Natural killer cell (primary cell): ENCODE results near the gene GAPDH. TPM values are rescaled to one million over a fixed set of nuclear protein-coding genes. Genes with fewer than 3 reads are reported as not detected.

Source experiments
- ATAC-seq, 3 donors: fragments of 150-1000 bp in 2 of 3; fragments of 200-7000 bp in 1 of 3; cut with Tn5 transposase; 1 replicate in 1 of 3; 2 replicates in 2 of 3; pipeline ENCODE4 v1.10.0; 2021; ENCODE audit warnings: mild to moderate bottlenecking in 2 of 3, moderate library complexity in 2 of 3
- DNase-seq, 2 donors: peaks; one replicate each; pipeline versions ENCODE4 v3.0.0 to v3.0.0-alpha.2; 2013 to 2021; ENCODE audit warnings: mixed read lengths in 1 of 2
- H3K27ac ChIP-seq: one replicate; pipeline ENCODE4 v1.5.1; 2013; ENCODE audit warnings: mild to moderate bottlenecking, low read length
- H3K27me3 ChIP-seq: one replicate; pipeline ENCODE4 v1.6.1; 2013; ENCODE audit warnings: low read length; ENCODE audit not compliant: control insufficient read depth, insufficient read depth
- H3K36me3 ChIP-seq: one replicate; pipeline ENCODE4 v1.6.1; 2013; ENCODE audit warnings: low read length; ENCODE audit not compliant: control insufficient read depth, insufficient read depth
- H3K4me1 ChIP-seq: one replicate; pipeline ENCODE4 v1.6.1; 2013; ENCODE audit warnings: low read length; ENCODE audit not compliant: control insufficient read depth, insufficient read depth
- H3K4me3 ChIP-seq: one replicate; pipeline ENCODE4 v1.5.1; 2013; ENCODE audit warnings: low read length
- H3K9me3 ChIP-seq: one replicate; pipeline ENCODE4 v1.6.1; 2013; ENCODE audit warnings: low read length; ENCODE audit not compliant: control insufficient read depth, insufficient read depth
- H3K27ac Mint-ChIP-seq, 2 donors: one replicate each; pipeline ENCODE4 v1.8.0; 2022; ENCODE audit warnings: mild to moderate bottlenecking in 2 of 2, mixed read lengths in 2 of 2, moderate library complexity in 1 of 2
- H3K27me3 Mint-ChIP-seq, 2 donors: one replicate each; pipeline ENCODE4 v1.8.0; 2022; ENCODE audit warnings: low read depth in 2 of 2, mixed read lengths in 2 of 2
- H3K36me3 Mint-ChIP-seq: one replicate; pipeline ENCODE4 v1.8.0; 2022; ENCODE audit warnings: mixed read lengths
- H3K4me1 Mint-ChIP-seq, 2 donors: one replicate each; pipeline ENCODE4 v1.8.0; 2022; ENCODE audit warnings: mixed read lengths in 2 of 2
- H3K4me3 Mint-ChIP-seq: one replicate; pipeline ENCODE4 v1.8.0; 2022; ENCODE audit warnings: mild to moderate bottlenecking, moderate library complexity, mixed read lengths
- H3K9me3 Mint-ChIP-seq, 2 donors: one replicate each; pipeline ENCODE4 v1.8.0; 2022; ENCODE audit warnings: mixed read lengths in 2 of 2
- WGBS: methylation state at CpG from one replicate; pipeline ENCODE4 v1.1.7; 2013; ENCODE audit warnings: missing lambda C conversion rate; ENCODE audit not compliant: insufficient coverage; 5-methylcytosine and 5-hydroxymethylcytosine counted together
- intact Hi-C: fragments of 100-400 bp; cut with micrococcal nuclease; formaldehyde crosslinking; loops from one replicate; pipeline ENCODE4 v1.14.2; 2022
- total RNA-seq, 4 donors: library from RNA; stranded (reverse); fragments of 120-200 nt in 1 of 4; gene quantifications; one replicate each; pipeline versions ENCODE4 v1.2.3 to v1.2.4, GENCODE V29; 2013 to 2022
- TF ChIP-seq, protein P1 (sequence below): fragments of 200-600 bp; IDR thresholded peaks from one replicate; pipeline ENCODE4 v1.8.0; 2022; ENCODE audit warnings: antibody characterized with exemption

GAPDH gene
- total RNA-seq, 3 donors from 2014 or later (not counting 1 experiment from before 2014, with no cell fraction given), result 606 to 729 (median 642) TPM

DNA sequence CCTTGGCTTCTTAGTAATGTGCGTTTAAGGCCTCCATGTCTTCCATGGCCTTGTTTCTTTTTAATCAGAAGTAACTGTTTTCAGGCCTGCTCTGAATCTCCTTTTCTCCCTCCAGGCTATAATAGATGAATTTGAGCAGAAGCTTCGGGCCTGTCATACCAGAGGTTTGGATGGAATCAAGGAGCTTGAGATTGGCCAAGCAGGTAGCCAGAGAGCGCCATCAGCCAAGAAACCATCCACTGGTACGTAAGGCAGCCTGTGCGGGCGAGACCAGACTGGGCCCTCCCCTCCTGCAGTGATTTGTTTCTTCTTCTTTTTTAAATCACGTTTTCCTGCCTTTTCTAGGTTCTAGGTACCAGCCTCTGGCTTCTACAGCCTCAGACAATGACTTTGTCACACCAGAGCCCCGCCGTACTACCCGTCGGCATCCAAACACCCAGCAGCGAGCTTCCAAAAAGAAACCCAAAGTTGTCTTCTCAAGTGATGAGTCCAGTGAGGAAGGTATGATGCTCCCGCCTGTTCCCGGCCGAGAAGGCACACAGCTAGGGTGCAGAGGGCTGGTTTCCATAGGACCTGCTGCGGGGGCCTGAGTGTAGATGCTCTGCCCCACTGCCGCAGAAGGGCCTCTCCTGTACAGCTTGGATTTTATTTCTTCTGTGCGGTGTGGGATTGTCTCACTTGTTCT, 3.6 kb upstream of the GAPDH start:
- Histone ChIP-seq H3K27me3 (no peaks in the 10 kb centered on the region), H3K36me3 (peaks cover 54% of the 10 kb centered on the region), H3K4me1 (peaks cover 31% of the 10 kb centered on the region), H3K27ac (no peak overlapping the region), H3K9me3 (no peaks in the 10 kb centered on the region), H3K4me3 (no peak overlapping the region)
- TF ChIP-seq, protein P1, sequence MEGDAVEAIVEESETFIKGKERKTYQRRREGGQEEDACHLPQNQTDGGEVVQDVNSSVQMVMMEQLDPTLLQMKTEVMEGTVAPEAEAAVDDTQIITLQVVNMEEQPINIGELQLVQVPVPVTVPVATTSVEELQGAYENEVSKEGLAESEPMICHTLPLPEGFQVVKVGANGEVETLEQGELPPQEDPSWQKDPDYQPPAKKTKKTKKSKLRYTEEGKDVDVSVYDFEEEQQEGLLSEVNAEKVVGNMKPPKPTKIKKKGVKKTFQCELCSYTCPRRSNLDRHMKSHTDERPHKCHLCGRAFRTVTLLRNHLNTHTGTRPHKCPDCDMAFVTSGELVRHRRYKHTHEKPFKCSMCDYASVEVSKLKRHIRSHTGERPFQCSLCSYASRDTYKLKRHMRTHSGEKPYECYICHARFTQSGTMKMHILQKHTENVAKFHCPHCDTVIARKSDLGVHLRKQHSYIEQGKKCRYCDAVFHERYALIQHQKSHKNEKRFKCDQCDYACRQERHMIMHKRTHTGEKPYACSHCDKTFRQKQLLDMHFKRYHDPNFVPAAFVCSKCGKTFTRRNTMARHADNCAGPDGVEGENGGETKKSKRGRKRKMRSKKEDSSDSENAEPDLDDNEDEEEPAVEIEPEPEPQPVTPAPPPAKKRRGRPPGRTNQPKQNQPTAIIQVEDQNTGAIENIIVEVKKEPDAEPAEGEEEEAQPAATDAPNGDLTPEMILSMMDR, result no peak
- Mint-ChIP-seq H3K4me1 (peaks cover 17 to 35% of the 10 kb centered on the region in 2 donors), H3K9me3 (no peaks in the 10 kb centered on the region), H3K27ac (peak overlapping the region; percentile 44 to 96), H3K4me3 (no peak overlapping the region), H3K36me3 (peaks cover 11% of the 10 kb centered on the region), H3K27me3 (no peaks in the 10 kb centered on the region)
- intact Hi-C loops, result loop anchor here (5.0 to 10.0 kb wide), 3 partner anchors 77 to 466 kb away; partner anchors contain the start of gene CHD4
- 95% methylated on average over 18 of the region's 18 CpGs for WGBS
- ATAC-seq, result no peak
- no peak for DNase-seq

DNA sequence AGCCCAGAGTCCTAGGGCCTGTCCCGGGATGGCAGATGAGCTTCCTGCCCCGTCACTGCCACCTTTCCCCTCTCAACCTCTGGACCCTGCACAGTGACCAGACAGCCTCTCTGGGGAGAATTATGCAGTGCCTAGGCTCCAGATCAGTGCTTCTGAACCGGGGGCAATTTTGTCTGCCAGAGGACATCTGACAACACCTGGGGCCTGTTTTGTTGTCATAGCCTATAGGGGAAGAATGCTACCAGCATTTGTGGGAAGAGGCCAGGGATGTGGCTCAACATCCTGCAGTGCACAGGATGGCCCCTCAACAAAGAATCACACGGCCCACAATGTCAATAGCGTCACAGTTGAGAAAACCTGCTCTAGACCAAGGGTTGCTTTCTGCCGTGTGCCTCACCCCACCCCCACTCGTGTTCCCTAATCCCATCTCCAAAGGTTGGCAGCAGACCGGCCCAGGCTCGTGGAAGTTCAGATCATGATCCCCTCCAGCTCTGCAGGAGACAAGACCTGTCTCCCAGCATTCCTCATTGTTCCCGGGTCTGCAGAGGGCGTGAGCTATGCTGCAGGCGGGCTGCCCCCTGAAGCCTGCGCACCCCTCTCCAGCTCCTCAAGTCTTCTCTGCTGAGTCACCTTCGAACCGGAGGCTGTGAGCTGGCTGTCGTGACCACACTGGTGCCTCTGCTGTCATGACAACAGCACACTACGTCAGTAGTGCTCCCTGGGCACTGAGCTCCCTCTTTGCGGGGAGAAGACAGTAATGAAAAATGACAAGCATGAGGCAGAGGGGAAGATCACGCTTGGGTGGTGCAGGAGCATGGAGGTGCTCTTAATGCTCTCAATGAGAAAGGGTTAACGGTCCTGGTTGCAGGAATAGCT, 2.0 kb upstream of the GAPDH start:
- intact Hi-C loops, result loop anchor here (1.0 to 10.0 kb wide), 4 partner anchors 39 to 467 kb away; partner anchors contain the start of genes CHD4 and MRPL51
- peaks cover 22 to 45% of the 10 kb centered on the region in 2 donors for H3K4me1 Mint-ChIP-seq
- H3K27me3 ChIP-seq, result no peaks in the 10 kb centered on the region
- WGBS, result 25% methylated on average over 20 of the region's 20 CpGs
- H3K27ac Mint-ChIP-seq, result peak overlapping the region; percentile 96 to 98
- peak overlapping the region; percentile 97 for H3K4me3 Mint-ChIP-seq
- H3K27me3 Mint-ChIP-seq, result no peaks in the 10 kb centered on the region
- H3K9me3 Mint-ChIP-seq, result no peaks in the 10 kb centered on the region
- no peak overlapping the region for H3K4me3 ChIP-seq
- H3K36me3 Mint-ChIP-seq, result peaks cover 11% of the 10 kb centered on the region
- DNase-seq (peak; percentile 53 to 93), ATAC-seq (peak; percentile 48 to 62 (median 49))
- peaks cover 47% of the 10 kb centered on the region for H3K4me1 ChIP-seq
- H3K36me3 ChIP-seq, result peaks cover 51% of the 10 kb centered on the region
- H3K9me3 ChIP-seq, result no peaks in the 10 kb centered on the region
- TF ChIP-seq, protein P1, result no peak
- H3K27ac ChIP-seq, result peak overlapping the region; percentile 92

DNA sequence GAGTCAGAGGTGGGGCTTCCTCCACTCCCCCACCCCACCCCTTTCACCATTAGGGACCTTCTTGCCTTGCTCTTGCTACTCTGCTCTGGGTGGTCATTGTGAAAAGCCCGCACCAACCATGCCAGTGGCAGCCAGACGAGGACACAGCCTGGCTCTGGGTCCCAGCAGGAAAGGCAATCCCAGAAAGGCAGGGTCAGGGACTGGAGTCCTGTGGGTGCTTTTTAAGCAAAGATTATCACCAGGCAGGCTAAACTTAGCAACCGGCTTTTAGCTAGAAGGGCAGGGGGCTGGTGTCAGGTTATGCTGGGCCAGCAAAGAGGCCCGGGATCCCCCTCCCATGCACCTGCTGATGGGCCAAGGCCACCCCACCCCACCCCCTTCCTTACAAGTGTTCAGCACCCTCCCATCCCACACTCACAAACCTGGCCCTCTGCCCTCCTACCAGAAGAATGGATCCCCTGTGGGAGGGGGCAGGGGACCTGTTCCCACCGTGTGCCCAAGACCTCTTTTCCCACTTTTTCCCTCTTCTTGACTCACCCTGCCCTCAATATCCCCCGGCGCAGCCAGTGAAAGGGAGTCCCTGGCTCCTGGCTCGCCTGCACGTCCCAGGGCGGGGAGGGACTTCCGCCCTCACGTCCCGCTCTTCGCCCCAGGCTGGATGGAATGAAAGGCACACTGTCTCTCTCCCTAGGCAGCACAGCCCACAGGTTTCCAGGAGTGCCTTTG, 1.2 kb upstream of the GAPDH start:
- H3K36me3 Mint-ChIP-seq, result peaks cover 11% of the 10 kb centered on the region
- H3K27ac Mint-ChIP-seq, result peak overlapping the region; percentile 96 to 98
- Histone ChIP-seq H3K27me3 (no peaks in the 10 kb centered on the region), H3K27ac (peak overlapping the region; percentile 92), H3K4me1 (peaks cover 55% of the 10 kb centered on the region), H3K9me3 (no peaks in the 10 kb centered on the region), H3K36me3 (peaks cover 51% of the 10 kb centered on the region), H3K4me3 (peak overlapping the region; percentile 99)
- TF ChIP-seq, protein P1, result no peak
- H3K4me3 Mint-ChIP-seq, result peak overlapping the region; percentile 97
- intact Hi-C loops, result loop anchor here (1.0 to 10.0 kb wide), 4 partner anchors 40 to 468 kb away; partner anchors contain the start of genes CHD4 and MRPL51
- ATAC-seq, result no peak
- no peaks in the 10 kb centered on the region for H3K9me3 Mint-ChIP-seq
- WGBS, result 12% methylated on average over 14 of the region's 14 CpGs
- no peaks in the 10 kb centered on the region for H3K27me3 Mint-ChIP-seq
- peak in 1 of 2 donors; percentile 60 for DNase-seq
- peaks cover 29 to 51% of the 10 kb centered on the region in 2 donors for H3K4me1 Mint-ChIP-seq
